RPMI8226 (cell line): ENCODE measurements around the gene DCAF4.
"Not testable (repeated sequence)": the region's sequence is repeated elsewhere in the genome, so short reads cannot be mapped to it uniquely, and the experiment has no call there.

Experiments used
- DNase-seq: peaks from one replicate; pipeline ENCODE4 v3.0.0-alpha.2; 2015

DCAF4 gene

GRCh38 chr14:72939630-72940029 is 13.4 kb downstream of the DCAF4 start:
- no peak for DNase-seq

GRCh38 chr14:72941286-72941985 is 15.2 kb downstream of the DCAF4 start:
- DNase-seq = no peak

DNA sequence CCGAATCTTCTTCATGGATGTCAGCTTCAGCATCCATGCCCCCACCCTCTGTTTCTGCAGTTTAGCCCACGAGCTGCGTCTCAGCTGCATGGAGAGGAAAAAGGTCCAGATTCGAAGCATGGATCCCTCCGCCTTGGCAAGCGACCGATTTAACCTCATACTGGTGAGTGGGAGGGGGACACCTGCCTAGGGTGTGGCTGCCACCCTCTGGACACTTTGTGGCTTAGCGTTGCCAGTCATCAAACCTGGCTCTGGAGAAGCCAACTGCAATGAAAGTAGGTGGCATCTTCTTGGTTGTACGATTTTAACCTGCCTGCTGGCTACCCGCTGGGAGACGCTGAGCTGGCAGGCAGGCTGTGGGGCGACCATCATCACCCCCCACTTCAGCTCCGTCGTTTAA is 16.7 kb downstream of the DCAF4 start:
- no peak for DNase-seq

- DNase-seq = no peak
These were observed 17.7 kb downstream of the DCAF4 start for GRCh38 chr14:72943876-72944430.

DNA sequence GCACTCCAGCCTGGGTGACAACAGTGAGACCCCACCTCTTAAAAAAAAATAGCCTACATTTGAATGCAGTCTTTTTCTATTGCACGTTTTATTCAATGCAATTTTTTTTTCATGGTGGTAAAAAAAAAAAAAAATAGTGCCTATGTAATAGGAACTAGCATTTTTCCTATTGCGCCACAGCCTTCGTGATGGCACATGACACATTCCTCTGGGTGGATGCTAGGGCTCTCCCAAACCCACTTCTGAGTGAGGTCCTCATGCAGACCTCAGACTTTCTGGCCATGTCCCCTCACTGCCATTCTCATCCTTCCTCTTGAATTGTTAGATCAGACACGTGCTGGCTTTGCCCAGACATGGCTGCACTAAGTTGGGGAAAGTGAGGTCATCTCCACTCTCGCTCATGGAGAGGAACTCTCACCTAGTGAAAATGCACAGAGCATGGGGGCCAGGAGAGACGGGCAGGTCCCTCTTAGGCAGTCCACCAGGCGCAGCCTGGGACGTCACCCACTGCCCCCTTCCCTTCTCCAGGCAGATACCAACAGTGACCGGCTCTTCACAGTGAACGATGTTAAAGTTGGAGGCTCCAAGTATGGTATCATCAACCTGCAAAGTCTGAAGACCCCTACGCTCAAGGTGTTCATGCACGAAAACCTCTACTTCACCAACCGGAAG is 19.2 kb downstream of the DCAF4 start:
- no peak for DNase-seq

GRCh38 chr14:72946491-72946890 is 20.2 kb downstream of the DCAF4 start:
- no peak for DNase-seq

DNA sequence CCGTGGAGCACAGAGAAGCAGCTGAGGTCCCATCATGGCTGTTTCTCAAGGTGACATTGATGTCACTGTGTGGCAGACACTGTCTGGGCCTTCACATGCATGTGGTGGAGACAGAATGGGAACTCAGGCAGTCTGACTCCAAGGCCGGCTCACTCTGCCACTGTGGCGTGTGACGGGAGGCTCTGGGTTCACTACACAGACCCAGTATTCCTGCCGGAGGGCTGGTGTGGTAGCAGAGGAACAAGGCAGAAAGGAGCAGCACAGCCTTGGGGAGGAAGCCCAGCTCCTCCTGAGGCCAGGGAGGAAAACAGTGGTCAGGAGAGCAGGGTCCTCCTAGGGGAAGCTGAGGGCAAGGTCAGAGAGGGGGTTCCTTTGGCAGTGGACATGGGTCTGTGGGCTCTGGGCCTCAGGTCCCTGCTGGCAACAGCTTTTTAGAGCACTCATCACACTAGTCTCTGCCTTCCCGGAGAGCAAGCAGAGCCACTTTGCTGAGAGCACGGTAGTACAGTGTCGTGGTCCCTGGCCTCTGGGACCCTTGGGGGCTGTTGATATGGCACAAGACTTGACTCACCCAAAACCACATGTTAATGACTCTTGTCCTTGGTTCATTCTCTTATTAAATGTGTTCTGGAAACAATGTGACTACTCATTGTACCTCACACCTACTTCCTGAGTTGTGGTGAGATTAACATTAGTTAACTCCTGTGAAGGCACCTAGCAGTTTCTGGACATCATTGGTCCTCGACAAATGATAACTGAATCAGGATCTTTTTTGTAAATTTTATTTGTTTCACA is 21.3 kb downstream of the DCAF4 start:
- no peak for DNase-seq

DNA sequence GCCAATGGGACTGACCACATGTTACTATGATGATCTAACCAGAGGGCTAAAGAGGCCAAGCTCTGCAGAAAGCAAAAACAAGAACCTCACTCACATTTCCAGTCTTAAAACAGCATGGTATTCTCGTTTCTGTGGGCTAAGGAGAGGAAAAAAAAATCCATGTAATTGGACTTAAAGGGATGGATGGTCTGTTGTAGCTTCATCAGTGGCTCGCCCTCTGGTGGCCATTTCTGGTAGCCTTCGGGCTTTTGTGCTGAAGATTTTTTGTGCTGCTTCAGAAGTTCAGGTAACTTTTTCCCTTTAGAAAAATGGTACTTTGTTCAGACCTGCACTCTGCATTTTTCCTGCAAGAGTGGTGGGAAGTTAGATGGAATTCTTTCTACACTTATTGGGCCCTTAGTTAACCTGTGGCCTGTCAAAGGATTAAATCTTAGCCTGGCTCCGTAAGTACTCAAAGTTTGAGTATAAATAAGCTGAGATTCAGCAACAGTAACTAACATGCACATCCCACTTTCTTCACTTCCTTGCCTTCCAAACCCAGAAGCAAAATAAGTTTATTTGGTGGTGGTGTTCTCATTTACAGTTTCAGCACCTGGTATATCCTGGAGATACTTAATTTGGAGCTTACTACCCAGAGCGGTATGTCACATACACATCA is 22.3 kb downstream of the DCAF4 start:
- peak; percentile 57 for DNase-seq

GRCh38 chr14:72952171-72952570 is 25.9 kb downstream of the DCAF4 start:
- DNase-seq = no peak

GRCh38 chr14:72956741-72957140 is 30.5 kb downstream of the DCAF4 start:
- DNase-seq = not testable (repeated sequence)

- DNase-seq = no peak
These were observed 30.9 kb downstream of the DCAF4 start for GRCh38 chr14:72957213-72957612.

- DNase-seq = no peak
These were observed 32.3 kb downstream of the DCAF4 start for GRCh38 chr14:72958548-72958947.

DNA sequence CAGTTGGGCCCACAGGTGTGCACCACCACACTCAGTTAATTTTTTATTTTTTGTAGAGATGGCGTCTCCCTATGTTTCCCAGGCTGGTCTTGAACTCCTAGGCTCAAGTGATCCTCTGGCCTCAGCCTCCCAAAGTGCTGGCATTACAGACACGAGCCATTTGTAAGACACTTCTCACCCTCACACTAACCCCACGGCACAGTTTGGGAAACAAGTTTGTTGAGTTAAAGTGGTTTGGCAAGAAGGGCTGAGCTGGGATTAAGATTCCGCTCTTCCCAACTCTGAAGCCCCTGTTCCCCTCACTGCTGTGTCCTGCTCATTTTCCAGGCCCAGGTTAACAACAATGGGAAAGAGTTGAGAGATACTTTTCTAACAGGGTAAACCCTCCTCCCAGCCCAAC is 34.8 kb downstream of the DCAF4 start:
- DNase-seq = not testable (repeated sequence)

DNA sequence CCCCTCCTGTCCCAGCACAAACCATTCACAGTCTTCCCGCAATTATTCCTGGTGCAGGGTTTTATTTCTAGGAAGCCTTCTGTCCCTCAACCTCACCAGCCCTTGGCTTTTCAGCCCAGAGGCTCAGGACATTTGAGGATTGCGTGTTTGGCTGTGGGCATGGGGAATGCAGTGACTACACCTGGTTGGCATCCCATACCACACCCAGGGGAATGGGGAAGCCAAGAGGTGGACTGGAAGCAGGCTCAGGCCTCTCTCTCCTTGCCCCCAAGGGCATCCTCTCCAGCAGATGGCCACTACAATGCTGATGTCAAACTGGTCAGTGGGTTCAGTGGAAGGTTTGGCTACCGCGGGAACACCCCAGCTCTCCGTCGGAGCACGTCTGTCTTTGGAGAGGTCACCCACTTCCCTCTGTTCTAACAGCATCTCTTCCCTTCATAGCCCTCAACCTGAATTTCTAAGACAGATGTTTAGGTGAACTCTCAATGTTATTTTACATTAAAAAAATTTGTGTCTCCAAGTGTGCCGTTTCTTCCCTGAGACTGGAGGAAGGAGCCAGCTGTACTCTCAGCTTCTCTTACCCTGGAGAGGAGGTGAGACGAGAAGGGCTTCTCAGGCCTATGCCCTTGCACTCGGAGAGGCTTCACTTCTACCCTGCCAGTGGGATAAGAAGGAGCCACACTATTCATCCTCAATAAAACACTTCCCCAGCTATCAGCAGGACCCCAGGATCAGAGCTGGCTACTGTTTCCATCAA is 35.5 kb downstream of the DCAF4 start:
- no peak for DNase-seq

GRCh38 chr14:72962336-72962754 is 36.1 kb downstream of the DCAF4 start:
- not testable (repeated sequence) for DNase-seq

GRCh38 chr14:72962829-72963312 is 36.6 kb downstream of the DCAF4 start:
- no peak for DNase-seq

DNA sequence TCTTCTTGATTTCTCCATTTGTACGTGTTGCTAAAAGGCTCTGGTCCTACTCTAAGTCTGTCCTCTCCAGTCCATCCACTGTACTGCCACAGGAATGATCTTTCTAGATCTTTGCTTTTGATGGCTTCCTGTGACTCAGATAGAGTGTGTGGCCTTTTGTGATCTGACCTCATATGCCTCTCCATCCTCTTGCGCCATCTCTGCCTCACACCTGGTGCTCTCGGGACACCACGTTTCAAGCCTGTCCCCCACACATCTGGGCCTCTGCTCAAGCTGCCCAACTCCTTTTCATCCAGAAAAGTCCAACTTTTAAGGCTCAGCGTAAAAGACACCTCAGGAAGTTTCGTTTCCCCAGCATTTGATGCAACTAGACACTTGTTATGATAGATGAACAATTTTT is 39.0 kb downstream of the DCAF4 start:
- peak; percentile 51 for DNase-seq

DNA sequence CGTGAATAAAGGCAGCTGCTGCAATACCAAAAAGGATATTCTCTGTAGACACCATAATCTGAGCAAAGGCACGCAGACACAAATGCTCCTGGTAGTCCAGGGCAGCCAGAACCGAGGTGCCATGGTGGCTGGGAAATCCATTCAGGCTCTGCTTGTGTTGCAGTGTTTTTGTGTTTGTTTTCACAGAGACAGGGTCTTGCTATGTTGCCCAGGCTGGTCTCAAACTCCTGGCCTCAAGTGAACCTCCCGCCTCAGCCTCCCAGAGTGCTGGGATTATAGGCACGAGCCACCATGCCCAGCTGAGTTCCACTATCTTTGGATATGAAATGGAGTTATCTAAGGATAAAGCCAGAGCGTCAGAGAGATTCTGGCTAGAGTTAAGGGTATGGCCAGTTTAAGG is 39.8 kb downstream of the DCAF4 start:
- DNase-seq = no peak

GRCh38 chr14:72968316-72968715 is 42.1 kb downstream of the DCAF4 start:
- no peak for DNase-seq

GRCh38 chr14:72970058-72970630 is 43.9 kb downstream of the DCAF4 start:
- DNase-seq = no peak

- DNase-seq = no peak
These were observed 44.7 kb downstream of the DCAF4 start for GRCh38 chr14:72970824-72971434.
